NCI-H82 treated with DMSO at 0.1 percent for 48 hours (cell line): ENCODE data around the gene FGFBP3.

Experiments
- DNase-seq: peaks from one replicate; lab custom pipeline; 2025; ENCODE audit not compliant: unreplicated experiment; lab: John Stamatoyannopoulos, UW

FGFBP3 gene, protein sequence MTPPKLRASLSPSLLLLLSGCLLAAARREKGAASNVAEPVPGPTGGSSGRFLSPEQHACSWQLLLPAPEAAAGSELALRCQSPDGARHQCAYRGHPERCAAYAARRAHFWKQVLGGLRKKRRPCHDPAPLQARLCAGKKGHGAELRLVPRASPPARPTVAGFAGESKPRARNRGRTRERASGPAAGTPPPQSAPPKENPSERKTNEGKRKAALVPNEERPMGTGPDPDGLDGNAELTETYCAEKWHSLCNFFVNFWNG

DNA sequence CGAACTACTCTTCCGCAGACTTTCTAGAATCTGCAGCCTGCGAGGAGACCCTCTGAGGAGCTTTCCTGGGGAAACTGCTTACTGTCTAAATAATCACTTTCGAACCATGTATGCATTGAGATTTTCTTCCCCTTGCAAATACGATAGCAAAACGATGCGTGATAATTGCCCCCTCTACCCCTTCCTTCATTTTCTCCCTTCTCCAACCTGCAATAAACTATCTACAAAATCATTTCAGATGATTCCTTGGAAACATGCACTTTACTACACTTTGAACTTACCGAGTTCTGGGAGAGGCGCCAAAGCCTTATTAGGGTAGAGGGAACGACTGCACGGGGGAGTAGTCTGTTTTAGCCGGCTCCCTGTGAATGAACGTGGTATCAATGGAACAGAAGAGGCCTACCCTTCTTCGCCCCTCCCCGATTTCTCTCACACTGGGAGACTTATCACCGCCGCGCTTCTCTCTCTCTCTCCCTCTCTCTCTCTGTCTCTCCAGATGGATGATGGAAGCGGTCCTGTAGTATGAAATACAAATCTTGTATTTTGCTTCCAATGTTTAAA lies at the start of gene FGFBP3:
Gene FGFBP3 (minus strand): TSS at position 370 of the 561 bp plus-strand sequence. CDS start 517 bp downstream, outside the sequence.
- peak; percentile 39 for DNase-seq

DNA sequence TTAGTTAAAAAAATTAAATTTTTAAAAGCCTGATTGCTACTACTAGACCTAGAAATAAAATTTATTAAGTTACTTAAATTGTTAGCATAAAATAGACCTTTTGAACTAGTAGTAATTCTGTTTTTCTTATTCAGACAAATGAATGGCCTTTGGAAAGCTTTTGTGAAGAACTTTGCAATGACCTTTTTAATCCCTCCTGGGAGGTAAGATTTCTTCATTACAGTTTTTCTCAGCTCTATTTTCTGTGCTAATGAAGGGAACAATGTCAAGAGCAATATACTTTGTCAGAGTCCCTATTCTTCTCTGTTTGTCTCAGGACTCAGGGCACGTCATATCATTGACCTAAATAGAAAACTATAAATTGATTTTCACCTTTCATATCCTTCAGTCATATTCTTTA lies 47.8 kb upstream of the FGFBP3 start:
- no peak for DNase-seq

DNA sequence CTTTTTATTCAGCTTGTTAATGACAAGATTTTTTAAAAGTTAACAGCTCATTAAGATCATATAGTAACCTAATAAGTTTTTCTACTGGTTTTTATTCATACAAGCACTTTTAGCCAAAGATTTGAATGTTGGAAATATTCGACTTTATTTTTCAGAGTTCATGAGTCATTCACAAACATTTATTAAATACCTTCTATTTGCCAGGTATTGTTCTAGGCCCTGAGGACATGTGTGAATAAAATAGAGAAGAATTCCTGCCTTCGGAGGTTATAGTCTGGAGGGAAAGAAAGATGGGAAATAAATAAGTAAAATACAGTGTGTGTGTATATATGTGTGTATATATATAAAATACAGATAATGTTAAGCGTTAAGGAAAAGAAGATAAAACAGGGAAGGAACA lies 45.8 kb upstream of the FGFBP3 start:
- DNase-seq: no peak

DNA sequence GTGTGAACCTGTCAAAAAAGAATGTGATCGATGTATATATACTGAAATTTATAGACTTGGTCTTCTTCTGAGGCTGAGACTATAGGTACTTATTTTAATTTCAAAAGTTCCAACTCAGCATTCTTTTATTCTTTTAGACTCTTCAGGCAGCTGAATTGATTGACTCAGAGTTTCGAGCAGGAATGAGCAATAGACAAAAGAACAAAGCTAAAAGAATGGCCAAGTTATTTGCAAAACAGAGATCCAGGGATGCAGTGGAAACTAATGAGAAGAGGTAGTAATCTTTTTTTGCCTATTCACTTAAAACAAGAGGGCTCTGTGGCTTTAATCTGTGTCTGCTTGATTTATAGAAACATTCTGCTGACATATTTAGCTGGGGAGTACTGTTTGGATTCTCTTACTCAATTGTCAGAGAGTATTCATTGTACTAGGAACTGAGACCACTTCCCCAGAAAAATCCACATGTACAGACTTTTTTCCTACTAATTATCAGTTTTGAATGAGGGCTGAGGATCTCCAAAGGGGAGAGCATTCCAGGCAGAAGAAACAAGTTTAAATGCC lies 44.4 kb upstream of the FGFBP3 start:
- no peak for DNase-seq

DNA sequence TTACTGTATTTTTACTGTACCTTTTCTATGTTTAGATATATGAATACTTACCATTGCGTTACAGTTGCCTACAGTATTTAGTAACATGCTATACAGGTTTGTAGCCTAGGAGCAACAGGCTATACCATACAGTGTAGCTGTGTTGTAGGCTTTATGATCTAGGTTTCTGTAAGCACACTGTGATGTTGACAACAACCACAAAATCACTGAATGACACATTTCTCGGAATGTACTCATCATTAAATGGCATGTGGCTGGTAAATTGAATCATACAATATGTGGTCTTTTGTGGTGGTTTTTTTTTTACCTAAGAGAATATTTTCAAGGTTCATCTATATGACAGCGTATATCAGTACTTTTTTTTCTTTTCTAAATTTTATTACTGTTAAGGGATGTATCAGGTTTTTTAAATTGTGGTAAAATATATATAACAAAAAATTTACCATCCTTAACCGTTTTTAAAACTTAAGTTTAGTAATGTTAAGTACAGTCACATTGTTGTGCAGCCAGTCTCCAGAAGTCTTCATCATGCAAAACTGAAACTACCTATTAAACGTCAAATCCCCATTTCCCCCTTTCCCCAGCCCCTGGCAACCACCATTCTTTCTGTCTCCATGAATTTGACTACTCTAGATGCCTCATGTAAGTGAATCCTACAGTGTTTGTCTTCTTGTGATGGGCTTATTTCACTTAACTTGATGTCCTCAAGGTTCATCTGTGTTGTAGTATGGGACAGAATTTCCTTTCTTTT lies 35.8 kb upstream of the FGFBP3 start:
- DNase-seq: no peak

DNA sequence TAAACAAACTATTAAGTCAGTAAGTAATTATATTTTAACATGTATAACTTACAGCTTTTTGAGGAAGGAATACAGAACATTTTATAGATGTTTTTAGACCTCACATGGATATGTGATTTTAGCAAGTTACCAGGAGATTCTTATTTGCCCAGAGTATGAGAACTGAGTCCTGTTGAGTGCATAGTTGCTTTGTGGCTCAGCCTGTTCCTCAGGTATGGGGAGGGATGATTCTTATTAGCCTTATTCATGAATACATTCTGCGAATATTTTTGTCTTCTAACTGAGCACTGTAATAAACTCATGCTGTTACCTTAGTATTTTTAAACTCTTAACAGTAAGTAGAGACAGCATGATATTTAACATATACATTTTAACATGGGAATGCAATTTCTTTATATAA lies 32.1 kb upstream of the FGFBP3 start:
- DNase-seq: no peak

DNA sequence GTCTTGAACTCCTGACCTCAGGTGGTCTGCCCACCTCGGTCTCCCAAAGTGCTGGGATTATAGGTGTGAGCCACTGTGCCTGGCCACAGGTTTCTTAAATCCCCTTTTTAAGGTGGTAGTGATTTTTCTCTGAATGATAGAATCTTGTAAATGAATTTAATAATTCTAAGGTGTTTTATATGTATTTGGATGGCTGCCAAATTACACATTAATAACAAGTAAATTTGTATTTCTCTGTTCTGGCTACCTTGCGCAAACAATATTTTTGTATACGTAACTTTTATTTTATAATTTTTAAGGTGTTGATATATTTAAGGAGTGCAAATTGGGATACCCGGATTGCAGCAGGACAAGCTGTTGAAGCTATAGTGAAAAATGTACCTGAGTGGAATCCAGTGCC lies 30.4 kb upstream of the FGFBP3 start:
- DNase-seq: no peak

DNA sequence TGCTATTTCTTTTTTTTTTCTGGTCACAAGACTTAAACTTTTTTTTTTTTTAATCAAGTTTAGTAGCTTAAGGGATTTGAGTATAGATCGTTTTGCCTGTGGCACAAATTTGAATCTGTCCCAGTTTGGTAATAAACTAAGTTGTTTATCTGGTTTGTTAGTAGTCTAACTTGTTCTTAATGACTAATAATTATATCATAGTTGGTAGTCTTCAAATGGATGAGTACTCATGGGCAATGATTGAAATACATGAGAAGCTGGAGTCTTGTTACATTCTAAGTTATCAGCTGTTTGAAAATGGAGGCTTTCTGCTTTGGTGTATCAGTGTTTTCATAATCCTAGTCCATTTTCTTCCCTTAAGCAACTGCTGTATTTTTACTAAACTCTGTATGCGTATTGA lies 26.6 kb upstream of the FGFBP3 start:
- DNase-seq: no peak

DNA sequence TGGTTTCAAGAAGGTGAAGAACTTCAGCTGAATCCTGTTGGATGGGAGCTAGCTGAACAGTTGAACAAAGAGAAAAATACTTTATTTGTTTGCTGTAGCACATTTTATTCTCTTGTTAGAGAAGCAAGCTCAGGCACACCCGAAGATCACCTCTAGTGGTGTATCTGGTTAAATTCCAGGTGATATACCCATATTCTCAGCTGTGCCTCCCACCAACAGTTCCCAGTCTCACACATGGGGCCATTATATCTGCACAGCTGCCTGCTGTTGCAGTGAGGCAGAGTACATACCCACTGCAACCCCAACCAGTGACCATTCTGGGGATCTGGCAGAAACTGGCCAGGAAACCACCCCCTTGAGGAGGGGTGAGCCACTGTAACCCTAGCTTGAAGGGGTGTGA lies 23.5 kb upstream of the FGFBP3 start:
- DNase-seq: no peak

DNA sequence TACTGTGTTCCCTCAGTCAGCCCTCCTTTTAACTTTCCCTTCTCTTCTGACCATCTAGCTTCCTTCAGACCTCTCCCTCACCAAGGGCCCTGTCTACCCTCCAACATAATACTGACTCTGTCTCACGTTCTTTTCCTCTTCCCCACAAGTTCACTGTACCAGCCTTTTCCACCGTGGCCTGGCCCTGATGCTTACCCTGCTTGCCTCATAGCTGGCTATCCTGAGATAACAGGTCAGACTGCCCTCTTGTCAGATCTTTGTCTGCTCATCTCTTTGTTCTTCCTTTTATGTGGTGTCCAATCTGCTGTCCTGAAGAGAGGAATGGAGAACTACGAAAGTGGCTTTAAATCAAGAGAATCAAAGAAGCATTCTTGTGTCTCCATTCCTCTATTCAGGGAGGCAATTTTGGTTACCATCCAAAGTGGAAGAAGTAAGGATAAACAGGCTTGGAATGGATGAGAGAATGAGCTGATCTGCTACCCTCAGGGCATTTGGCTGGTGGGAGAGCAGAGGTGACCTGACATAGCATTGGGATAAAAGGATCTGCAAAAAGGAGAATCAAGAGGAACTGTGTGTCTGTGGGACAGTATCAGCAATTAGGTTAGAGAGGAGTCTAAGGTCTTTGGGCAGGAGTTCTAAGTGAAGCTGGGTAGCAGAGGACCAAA lies 22.4 kb upstream of the FGFBP3 start:
- no peak for DNase-seq

DNA sequence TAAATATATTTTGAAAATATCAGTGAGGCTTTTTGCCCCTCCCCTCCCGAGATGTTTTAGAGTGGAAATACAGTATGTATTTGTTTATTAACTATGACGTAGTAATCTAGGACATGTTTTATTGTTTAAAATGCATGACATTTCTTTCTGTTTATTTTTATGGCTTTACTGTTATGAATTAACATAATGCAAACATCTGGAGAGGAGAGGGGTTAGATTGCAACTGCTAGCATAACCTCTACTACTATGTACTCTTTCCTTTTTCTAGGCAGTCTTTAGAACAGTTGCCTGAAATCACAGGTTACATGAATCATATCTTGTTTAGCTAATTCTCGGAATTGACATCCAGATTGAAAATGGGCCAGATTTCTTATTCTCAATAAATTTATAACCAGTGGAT lies 21.7 kb upstream of the FGFBP3 start:
- DNase-seq: no peak

DNA sequence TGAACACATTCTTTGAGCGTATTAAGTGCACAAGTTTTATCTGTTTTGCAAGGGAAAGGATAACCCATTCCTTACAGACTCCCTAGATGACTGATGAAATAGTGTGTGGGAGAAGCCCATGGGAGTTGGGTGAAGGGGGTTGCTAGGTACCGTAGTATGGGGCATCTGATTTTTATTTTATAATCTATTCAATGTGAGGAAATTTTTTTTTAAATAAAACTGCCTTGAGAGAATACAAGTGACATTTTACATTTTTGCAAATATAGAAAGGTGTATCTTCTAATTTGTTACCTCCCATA lies 15.7 kb upstream of the FGFBP3 start:
- no peak for DNase-seq

DNA sequence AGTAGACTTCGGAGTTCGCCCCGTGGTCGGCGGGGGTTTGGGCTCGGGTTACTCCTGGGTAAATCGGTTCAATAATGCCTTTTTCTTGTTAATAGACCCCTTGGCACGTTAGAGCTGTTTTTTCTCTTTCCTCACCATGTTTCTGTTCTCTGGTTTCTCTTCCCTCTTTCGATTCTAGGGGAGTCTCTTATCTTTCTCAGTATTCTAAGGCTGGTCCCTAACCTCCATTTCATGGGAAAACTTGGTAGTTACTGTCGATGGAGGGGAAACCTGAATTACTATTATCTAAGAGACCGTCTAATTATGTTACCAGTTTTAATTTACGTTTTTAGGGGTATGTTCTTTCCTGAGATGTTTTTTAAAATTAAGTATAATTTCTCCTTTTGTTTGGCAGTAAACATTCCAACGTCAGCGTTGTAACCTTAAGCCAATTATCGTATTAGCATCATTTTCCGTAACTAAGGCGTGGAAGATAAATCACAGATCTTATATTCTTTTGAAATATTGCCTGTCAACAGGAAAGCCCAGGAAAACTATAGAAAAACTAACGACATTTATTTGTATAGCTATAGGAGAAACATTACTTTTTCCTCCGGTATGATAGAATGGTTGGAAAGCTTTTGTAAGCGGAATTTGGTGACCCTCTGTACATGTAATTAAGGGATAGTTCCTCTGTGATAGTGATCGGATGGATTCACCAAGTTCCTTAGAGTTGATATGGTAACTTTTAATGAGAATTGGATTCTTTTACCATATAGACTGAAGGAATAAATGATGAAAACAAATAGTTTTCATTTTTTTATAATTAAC lies 15.1 kb upstream of the FGFBP3 start:
- DNase-seq: peak; percentile 33

DNA sequence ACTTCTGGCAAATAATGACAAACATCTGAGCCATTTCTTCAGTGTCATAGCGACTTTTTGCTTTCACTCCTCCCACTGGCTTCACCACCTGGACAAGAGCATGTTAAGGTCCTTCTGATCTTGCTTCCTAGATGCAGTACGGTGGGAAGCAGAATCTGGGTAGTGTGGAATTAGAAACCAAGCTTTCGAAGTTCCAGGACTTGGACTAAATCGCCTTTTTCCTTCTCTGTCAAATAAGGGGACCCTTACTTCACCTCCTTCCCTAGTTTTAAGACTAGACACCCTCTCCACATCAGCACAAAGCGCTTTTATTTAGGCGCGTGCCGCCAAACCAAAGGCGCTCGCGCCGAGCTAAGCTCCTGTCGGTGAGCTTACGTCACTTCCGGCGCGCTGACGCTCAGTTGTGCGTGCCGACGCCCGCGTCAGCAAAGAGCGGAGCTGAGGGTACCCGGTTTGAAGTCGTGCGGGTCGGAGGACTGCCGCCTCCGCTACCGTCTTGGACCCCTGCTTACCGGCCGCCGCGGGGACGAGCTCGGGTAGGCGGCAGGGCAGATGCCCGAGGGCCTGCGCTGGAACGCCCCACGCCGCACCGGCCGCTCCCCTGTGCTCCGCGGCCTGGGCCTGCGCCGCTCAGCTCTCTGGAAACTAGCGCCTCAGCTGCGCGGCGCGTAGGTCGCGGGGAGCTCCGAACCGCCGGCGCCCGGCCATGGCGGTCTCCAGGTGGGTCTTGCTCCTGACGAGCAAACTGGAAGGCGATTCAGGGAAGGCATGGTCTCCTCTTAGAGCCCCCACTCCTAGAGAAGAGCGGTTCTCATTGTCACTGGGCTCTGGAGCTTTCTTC lies 14.3 kb upstream of the FGFBP3 start, which contains the start of gene BTAF1:
Gene BTAF1 (plus strand): TSS at position 400 of the 841 bp plus-strand sequence. CDS start 307 bp downstream, at position 707.
- peak; percentile 61 for DNase-seq

DNA sequence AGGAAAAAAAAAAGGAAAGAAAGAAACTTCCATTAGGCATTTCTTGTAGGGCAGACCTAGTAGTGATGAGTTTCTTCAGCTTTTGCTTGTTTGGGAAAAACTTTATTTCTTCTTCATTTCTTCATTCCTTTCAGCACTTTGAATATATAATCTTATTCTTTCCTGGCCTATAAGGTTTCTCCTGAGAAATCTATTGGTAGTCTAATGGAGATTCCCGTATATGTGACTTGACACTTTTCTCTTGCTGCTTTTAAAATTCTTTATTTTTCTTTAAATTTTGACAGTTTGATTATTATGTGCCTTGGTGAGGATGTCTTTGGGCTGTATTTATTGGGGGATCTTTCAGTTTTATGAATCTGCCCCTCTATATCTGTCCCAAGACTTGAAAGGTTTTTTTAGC lies 10.4 kb upstream of the FGFBP3 start:
- no peak for DNase-seq

DNA sequence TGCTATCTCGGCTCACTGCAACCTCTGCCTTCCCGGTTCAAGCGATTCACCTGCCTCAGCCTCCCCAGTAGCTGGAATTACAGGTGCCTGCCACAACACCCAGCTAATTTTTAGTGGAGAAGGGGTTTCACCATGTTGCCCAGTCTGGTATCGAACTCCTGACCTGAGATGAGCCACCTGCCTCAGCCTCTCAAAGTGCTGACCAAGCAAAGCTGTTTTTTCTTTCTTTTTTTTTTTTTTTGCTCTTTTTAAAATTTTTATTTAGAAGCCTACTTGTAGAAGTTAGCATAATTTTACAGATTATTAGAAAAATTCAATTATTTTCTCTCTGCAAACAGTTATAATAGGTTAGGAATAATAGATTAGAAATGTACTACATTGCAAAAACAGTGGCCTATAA lies 1.2 kb upstream of the FGFBP3 start:
- DNase-seq: no peak

DNA sequence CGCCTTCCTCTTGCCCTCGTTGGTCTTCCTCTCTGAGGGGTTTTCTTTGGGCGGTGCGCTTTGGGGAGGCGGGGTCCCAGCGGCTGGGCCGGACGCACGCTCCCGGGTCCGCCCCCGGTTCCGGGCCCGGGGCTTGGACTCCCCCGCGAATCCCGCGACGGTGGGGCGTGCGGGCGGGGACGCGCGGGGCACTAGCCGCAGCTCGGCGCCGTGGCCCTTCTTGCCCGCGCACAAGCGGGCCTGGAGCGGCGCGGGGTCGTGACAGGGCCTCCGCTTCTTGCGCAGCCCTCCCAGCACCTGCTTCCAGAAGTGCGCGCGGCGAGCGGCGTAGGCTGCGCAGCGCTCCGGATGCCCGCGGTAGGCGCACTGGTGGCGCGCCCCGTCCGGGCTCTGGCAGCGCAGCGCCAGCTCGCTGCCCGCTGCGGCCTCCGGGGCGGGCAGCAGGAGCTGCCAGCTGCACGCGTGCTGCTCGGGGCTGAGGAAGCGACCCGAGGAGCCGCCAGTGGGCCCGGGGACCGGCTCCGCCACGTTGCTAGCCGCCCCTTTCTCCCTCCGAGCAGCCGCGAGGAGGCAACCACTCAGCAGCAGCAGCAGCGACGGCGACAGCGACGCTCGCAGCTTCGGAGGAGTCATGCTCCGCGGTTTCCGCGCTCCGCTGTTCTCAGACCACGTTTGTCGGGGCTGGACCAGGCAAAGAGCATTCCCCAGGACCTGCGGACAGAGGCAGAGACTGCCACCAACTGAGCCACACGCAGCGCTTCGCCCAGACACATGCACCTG lies 759 bp downstream of the FGFBP3 start:
- DNase-seq: peak; percentile 21

DNA sequence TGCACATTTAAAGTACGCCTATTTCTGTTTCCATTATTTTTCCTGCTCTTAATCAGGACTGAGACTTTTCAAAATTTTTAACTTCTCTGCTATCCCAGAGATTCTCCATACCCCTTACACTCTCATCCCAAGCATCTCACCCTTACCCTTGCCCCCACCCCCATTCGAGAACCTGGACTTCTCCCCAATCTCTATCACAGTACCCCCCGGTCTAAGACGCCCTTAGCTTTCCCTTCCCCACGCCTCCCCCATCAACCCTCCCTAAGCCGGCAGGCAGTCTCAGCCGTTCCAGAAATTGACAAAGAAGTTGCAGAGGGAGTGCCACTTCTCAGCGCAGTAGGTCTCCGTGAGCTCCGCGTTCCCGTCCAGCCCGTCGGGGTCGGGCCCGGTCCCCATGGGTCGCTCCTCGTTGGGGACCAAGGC lies 1.4 kb downstream of the FGFBP3 start:
- DNase-seq: no peak

DNA sequence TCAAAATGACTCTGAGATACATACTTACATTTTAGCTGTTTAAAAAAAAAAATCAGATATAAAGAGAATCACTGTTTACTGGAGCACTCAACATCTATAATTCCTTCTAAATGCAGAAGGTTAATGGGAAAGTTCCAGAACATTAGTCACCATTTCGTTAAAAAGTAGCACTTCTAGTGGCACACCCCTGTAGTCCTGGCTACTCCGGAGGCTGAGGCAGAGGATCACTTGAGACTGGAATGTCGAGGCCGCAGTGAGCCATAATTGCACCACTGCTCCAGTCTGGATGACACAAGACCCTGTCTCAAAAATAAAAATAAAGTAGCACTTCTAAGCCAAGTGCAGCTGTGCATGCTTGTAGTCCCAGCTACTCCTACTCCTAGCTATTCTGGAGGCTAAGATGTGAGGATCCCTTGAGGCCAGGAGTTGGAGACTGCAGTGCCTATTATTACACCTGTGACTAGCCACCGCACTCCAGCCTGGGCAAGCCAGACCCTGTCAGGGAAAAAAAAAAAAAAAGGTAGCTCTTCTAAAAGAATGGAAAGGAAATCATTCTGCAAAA lies 2.2 kb downstream of the FGFBP3 start:
- DNase-seq: no peak
